A549 (cell line): ENCODE data around the gene MS4A1. TPM values are rescaled to one million over a fixed set of nuclear protein-coding genes. Genes with fewer than 3 reads are reported as not detected.

Source experiments
- ATAC-seq, 2 experiments: fragments of 200-7000 bp in 1 of 2; fragments of >200 bp in 1 of 2; cut with Nextera tagmentation in 1 of 2; cut with Tn5 transposase in 1 of 2; 3 replicates each; pipeline versions ENCODE4 v1.8.0 to v1.9.1; 2018 to 2020; ENCODE audit warnings: mild to moderate bottlenecking in 1 of 2, moderate library complexity in 1 of 2
- CTCF ChIA-PET: fragments of 300-600 bp; sonication (Branson Sonifier 250); formaldehyde crosslinking; extraction: SDS; loops from one replicate; lab custom pipeline; 2021; ENCODE audit warnings: antibody characterized with exemption, inconsistent platforms; lab: Yijun Ruan, JAX
- POLR2A ChIA-PET: fragments of 350-600 bp; formaldehyde crosslinking; extraction: SDS; loops from one replicate; lab custom pipeline; 2021; ENCODE audit warnings: antibody characterized with exemption, inconsistent platforms; lab: Yijun Ruan, JAX
- DNase-seq, 2 experiments: peaks; one replicate each; pipeline versions ENCODE4 v3.0.0 to v3.0.0-alpha.2; 2011 to 2016; ENCODE audit warnings: low read depth in 1 of 2, low spot score in 1 of 2
- FAIRE-seq: peaks from 2 replicates; lab custom pipeline; 2011; peaks lifted over from hg19 to GRCh38; lab: Jason Lieb, UNC
- H3K27ac ChIP-seq, 2 experiments: fragments of >200 bp; sonication (Bioruptor Twin); formaldehyde crosslinking; 3 replicates each; pipeline ENCODE4 v1.5.1; 2016 to 2017
- H3K4me1 ChIP-seq: fragments of >200 bp; sonication (Bioruptor Twin); formaldehyde crosslinking; 3 replicates; pipeline ENCODE4 v1.6.1; 2016
- H3K4me2 ChIP-seq: fragments of >200 bp; sonication (Bioruptor Twin); formaldehyde crosslinking; 3 replicates; pipeline ENCODE4 v1.6.1; 2016
- H3K4me3 ChIP-seq: fragments of >200 bp; sonication (Bioruptor Twin); formaldehyde crosslinking; 3 replicates; pipeline ENCODE4 v1.5.1; 2016
- H3K9me3 ChIP-seq: fragments of >200 bp; sonication (Bioruptor Twin); formaldehyde crosslinking; 3 replicates; pipeline ENCODE4 v1.6.1; 2016
- ATOH8 ChIP-seq: fragments of 250-450 bp; sonication (Bioruptor Pico); IDR thresholded peaks from 2 replicates; pipeline ENCODE4 v1.5.0; 2020; ENCODE audit warnings: low read depth, mild to moderate bottlenecking, moderate library complexity
- BHLHE40 ChIP-seq: IDR thresholded peaks from 2 replicates; pipeline ENCODE4 v1.6.1; 2012; ENCODE audit warnings: low read depth, low read length, inconsistent platforms
- CHD4 ChIP-seq: fragments of 200-600 bp; sonication (generic); IDR thresholded peaks from 2 replicates; pipeline ENCODE4 v1.6.1; 2016; ENCODE audit warnings: antibody characterized with exemption, mild to moderate bottlenecking, borderline replicate concordance
- ELK1 ChIP-seq: fragments of 150-350 bp; IDR thresholded peaks from 2 replicates; pipeline ENCODE4 v1.6.1; 2014; ENCODE audit warnings: low read depth, mild to moderate bottlenecking, low read length
- EP300 ChIP-seq, 2 experiments: fragments of >200 bp; sonication (Bioruptor Twin); formaldehyde crosslinking; IDR thresholded peaks; 2 replicates in 1 of 2; 3 replicates in 1 of 2; pipeline ENCODE4 v1.6.1; 2016 to 2017
- GATA3 ChIP-seq: IDR thresholded peaks from 2 replicates; pipeline ENCODE4 v1.6.1; 2012; ENCODE audit warnings: borderline replicate concordance
- HDAC2 ChIP-seq: fragments of 200-600 bp; sonication (generic); IDR thresholded peaks from 2 replicates; pipeline ENCODE4 v1.6.1; 2016
- HEYL ChIP-seq: fragments of 250-450 bp; sonication (Bioruptor Pico); IDR thresholded peaks from 2 replicates; pipeline ENCODE4 v1.8.0; 2021; ENCODE audit warnings: mild to moderate bottlenecking, moderate library complexity
- HOXB13 ChIP-seq: fragments of 250-450 bp; sonication (Bioruptor Pico); IDR thresholded peaks from 2 replicates; pipeline ENCODE4 v1.5.0; 2020; ENCODE audit warnings: low read depth, mild to moderate bottlenecking, moderate library complexity
- HOXB5 ChIP-seq: fragments of 250-450 bp; sonication (Bioruptor Pico); IDR thresholded peaks from 2 replicates; pipeline ENCODE4 v1.5.0; 2020; ENCODE audit warnings: mild to moderate bottlenecking, moderate library complexity
- JUN ChIP-seq, 2 experiments: fragments of >200 bp; sonication (Bioruptor Twin); formaldehyde crosslinking; IDR thresholded peaks; 2 replicates in 1 of 2; 3 replicates in 1 of 2; pipeline ENCODE4 v1.6.1; 2016 to 2017
- JUNB ChIP-seq: fragments of >200 bp; sonication (Bioruptor Twin); formaldehyde crosslinking; IDR thresholded peaks from 2 replicates; pipeline ENCODE4 v1.6.1; 2016
- KDM5A ChIP-seq: fragments of 200-600 bp; sonication (generic); IDR thresholded peaks from 2 replicates; pipeline ENCODE4 v1.6.1; 2016; ENCODE audit warnings: antibody characterized with exemption, mild to moderate bottlenecking
- MAFK ChIP-seq: fragments of 450-650 bp; IDR thresholded peaks from 2 replicates; pipeline ENCODE4 v1.6.1; 2014; ENCODE audit not compliant: partially characterized antibody
- MYC ChIP-seq: IDR thresholded peaks from 2 replicates; pipeline ENCODE4 v1.6.1; 2012; ENCODE audit warnings: mild to moderate bottlenecking, inconsistent platforms, low read length, improper control_type of control experiment, borderline replicate concordance
- NR3C1 ChIP-seq: fragments of >200 bp; sonication (Bioruptor Twin); formaldehyde crosslinking; IDR thresholded peaks from 3 replicates; pipeline ENCODE4 v1.6.1; 2017
- RARB ChIP-seq: fragments of 250-450 bp; sonication (Bioruptor Pico); IDR thresholded peaks from 2 replicates; pipeline ENCODE4 v1.8.0; 2021; ENCODE audit warnings: mild to moderate bottlenecking, moderate library complexity
- RFX5 ChIP-seq: fragments of 450-650 bp; IDR thresholded peaks from 2 replicates; pipeline ENCODE4 v1.7.1; 2014; ENCODE audit warnings: antibody characterized with exemption, mild to moderate bottlenecking, moderate library complexity
- RNF2 ChIP-seq: fragments of 200-600 bp; sonication (generic); IDR thresholded peaks from 2 replicates; pipeline ENCODE4 v1.6.1; 2016; ENCODE audit warnings: low read depth, mild to moderate bottlenecking, antibody characterized with exemption, moderate library complexity, borderline replicate concordance
- SREBF2 ChIP-seq: fragments of 450-650 bp; IDR thresholded peaks from 2 replicates; pipeline ENCODE4 v1.6.1; 2014; ENCODE audit warnings: mild to moderate bottlenecking, moderate library complexity
- TP53 ChIP-seq: fragments of 250-450 bp; sonication (Bioruptor Pico); IDR thresholded peaks from 2 replicates; pipeline ENCODE4 v1.5.0; 2021; ENCODE audit warnings: mild to moderate bottlenecking, moderate library complexity
- ZC3H11A ChIP-seq: fragments of 450-650 bp; IDR thresholded peaks from 2 replicates; pipeline ENCODE4 v1.6.1; 2014; ENCODE audit warnings: antibody characterized with exemption, mild to moderate bottlenecking
- ZNF302 ChIP-seq: fragments of 250-450 bp; sonication (Bioruptor Pico); IDR thresholded peaks from 2 replicates; pipeline ENCODE4 v1.9.0; 2021; ENCODE audit warnings: inconsistent platforms, mild to moderate bottlenecking, moderate library complexity
- ZSCAN20 ChIP-seq: fragments of 250-450 bp; sonication (Bioruptor Pico); IDR thresholded peaks from 2 replicates; pipeline ENCODE4 v1.8.0; 2022; ENCODE audit warnings: mild to moderate bottlenecking, moderate library complexity
- WGBS: methylation state at CpG from one replicate; pipeline ENCODE4 v1.1.6; 2017; ENCODE audit errors: missing lambda C conversion rate; 5-methylcytosine and 5-hydroxymethylcytosine counted together
- polyA plus RNA-seq, 4 experiments: library from polyadenylated mRNA; depleted of rRNA in 3 of 4; stranded (reverse); fragments of >200 nt; fragmentation: RNase III in 1 of 4; extraction: RNeasy Plus Mini Kit Qiagen cat#74134 plus additional on column Dnase treatment in 1 of 4; gene quantifications; 2 replicates in 3 of 4; 3 replicates in 1 of 4; pipeline ENCODE4 v1.2.3, GENCODE V29; 2011 to 2017
- TF ChIP-seq, protein P1 (sequence below): fragments of >200 bp; sonication (Bioruptor Twin); formaldehyde crosslinking; IDR thresholded peaks from 3 replicates; pipeline ENCODE4 v1.5.1; 2016
- TF ChIP-seq, protein P2 (sequence below): IDR thresholded peaks from 2 replicates; pipeline ENCODE4 v1.6.1; 2012; ENCODE audit warnings: low read depth, borderline replicate concordance
- TF ChIP-seq, protein P3 (sequence below): fragments of 200-600 bp; sonication (generic); IDR thresholded peaks from 2 replicates; pipeline ENCODE4 v1.6.1; 2016; ENCODE audit warnings: antibody characterized with exemption, mild to moderate bottlenecking, moderate library complexity
- TF ChIP-seq, protein P4 (sequence below): IDR thresholded peaks from 2 replicates; pipeline ENCODE4 v1.6.1; 2012

Gene MS4A1
- polyA plus RNA-seq, 2 of the 4 experiments (the other 2 are of a cell fraction), result not detected

GRCh38 chr11:60457576-60457975, 1.9 kb downstream of the MS4A1 start:
- TF ChIP-seq MYC (no peak), MAFK (no peak), HOXB13 (no peak), EP300 (IDR thresholded peaks at IDR 0.05) (no peak)
- TF ChIP-seq, protein P1, sequence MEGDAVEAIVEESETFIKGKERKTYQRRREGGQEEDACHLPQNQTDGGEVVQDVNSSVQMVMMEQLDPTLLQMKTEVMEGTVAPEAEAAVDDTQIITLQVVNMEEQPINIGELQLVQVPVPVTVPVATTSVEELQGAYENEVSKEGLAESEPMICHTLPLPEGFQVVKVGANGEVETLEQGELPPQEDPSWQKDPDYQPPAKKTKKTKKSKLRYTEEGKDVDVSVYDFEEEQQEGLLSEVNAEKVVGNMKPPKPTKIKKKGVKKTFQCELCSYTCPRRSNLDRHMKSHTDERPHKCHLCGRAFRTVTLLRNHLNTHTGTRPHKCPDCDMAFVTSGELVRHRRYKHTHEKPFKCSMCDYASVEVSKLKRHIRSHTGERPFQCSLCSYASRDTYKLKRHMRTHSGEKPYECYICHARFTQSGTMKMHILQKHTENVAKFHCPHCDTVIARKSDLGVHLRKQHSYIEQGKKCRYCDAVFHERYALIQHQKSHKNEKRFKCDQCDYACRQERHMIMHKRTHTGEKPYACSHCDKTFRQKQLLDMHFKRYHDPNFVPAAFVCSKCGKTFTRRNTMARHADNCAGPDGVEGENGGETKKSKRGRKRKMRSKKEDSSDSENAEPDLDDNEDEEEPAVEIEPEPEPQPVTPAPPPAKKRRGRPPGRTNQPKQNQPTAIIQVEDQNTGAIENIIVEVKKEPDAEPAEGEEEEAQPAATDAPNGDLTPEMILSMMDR, result no peak
- ChIA-PET CTCF (interaction anchor here (0.8 to 1.3 kb wide), 2 partner anchors 9 to 264 kb away, joined by 3 to 4 read pairs; no protein-coding TSS in a partner anchor), POLR2A (no interaction called here)
- ATAC-seq (no peak), DNase-seq (no peak), FAIRE-seq (no peak)
- Histone ChIP-seq H3K9me3 (no peaks in the 10 kb centered on the region), H3K4me1 (no peaks in the 10 kb centered on the region), H3K4me3 (no peak overlapping the region), H3K27ac (no peak overlapping the region), H3K4me2 (no peak overlapping the region)
- WGBS, result 15% methylated on average over 3 of the region's 3 CpGs

- no peak overlapping the region for H3K27ac ChIP-seq
- no peaks in the 10 kb centered on the region for H3K9me3 ChIP-seq
- H3K4me1 ChIP-seq, result no peaks in the 10 kb centered on the region
- ATAC-seq (no peak), DNase-seq (no peak), FAIRE-seq (no peak)
- H3K4me2 ChIP-seq, result no peak overlapping the region
- ChIA-PET POLR2A (no interaction called here), CTCF (no interaction called here)
- no peak for TF ChIP-seq CHD4
- no peak for TF ChIP-seq HEYL (CRISPR knock-in tag)
- TF ChIP-seq JUNB, result no peak
- TF ChIP-seq, protein P2, sequence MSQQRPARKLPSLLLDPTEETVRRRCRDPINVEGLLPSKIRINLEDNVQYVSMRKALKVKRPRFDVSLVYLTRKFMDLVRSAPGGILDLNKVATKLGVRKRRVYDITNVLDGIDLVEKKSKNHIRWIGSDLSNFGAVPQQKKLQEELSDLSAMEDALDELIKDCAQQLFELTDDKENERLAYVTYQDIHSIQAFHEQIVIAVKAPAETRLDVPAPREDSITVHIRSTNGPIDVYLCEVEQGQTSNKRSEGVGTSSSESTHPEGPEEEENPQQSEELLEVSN, result no peak
- TF ChIP-seq EP300 (IDR thresholded peaks at IDR 0.05), result no peak
- TF ChIP-seq RARB, result no peak
- TF ChIP-seq, protein P3, sequence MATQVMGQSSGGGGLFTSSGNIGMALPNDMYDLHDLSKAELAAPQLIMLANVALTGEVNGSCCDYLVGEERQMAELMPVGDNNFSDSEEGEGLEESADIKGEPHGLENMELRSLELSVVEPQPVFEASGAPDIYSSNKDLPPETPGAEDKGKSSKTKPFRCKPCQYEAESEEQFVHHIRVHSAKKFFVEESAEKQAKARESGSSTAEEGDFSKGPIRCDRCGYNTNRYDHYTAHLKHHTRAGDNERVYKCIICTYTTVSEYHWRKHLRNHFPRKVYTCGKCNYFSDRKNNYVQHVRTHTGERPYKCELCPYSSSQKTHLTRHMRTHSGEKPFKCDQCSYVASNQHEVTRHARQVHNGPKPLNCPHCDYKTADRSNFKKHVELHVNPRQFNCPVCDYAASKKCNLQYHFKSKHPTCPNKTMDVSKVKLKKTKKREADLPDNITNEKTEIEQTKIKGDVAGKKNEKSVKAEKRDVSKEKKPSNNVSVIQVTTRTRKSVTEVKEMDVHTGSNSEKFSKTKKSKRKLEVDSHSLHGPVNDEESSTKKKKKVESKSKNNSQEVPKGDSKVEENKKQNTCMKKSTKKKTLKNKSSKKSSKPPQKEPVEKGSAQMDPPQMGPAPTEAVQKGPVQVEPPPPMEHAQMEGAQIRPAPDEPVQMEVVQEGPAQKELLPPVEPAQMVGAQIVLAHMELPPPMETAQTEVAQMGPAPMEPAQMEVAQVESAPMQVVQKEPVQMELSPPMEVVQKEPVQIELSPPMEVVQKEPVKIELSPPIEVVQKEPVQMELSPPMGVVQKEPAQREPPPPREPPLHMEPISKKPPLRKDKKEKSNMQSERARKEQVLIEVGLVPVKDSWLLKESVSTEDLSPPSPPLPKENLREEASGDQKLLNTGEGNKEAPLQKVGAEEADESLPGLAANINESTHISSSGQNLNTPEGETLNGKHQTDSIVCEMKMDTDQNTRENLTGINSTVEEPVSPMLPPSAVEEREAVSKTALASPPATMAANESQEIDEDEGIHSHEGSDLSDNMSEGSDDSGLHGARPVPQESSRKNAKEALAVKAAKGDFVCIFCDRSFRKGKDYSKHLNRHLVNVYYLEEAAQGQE, result no peak
- no peak for TF ChIP-seq HOXB5
- TF ChIP-seq TP53 (CRISPR knock-in tag), result no peak
- TF ChIP-seq NR3C1, result no peak
- TF ChIP-seq ATOH8, result no peak
- TF ChIP-seq MAFK, result no peak
- 93% methylated on average over 1 of the region's 1 CpG for WGBS
- no peak overlapping the region for H3K4me3 ChIP-seq
Observed at GRCh38 chr11:60459345-60459744, 3.7 kb downstream of the MS4A1 start.

DNA sequence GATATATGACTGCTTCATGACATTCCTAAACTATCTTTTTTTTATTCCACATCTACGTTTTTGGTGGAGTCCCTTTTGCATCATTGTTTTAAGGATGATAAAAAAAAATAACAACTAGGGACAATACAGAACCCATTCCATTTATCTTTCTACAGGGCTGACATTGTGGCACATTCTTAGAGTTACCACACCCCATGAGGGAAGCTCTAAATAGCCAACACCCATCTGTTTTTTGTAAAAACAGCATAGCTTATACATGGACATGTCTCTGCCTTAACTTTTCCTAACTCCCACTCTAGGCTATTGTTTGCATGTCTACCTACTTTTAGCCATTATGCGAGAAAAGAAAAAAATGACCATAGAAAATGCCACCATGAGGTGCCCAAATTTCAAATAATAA, 13.2 kb downstream of the MS4A1 start:
- CTCF ChIA-PET, result no interaction called here
- WGBS, result 18% methylated on average over 2 of the region's 2 CpGs
- TF ChIP-seq, protein P4, sequence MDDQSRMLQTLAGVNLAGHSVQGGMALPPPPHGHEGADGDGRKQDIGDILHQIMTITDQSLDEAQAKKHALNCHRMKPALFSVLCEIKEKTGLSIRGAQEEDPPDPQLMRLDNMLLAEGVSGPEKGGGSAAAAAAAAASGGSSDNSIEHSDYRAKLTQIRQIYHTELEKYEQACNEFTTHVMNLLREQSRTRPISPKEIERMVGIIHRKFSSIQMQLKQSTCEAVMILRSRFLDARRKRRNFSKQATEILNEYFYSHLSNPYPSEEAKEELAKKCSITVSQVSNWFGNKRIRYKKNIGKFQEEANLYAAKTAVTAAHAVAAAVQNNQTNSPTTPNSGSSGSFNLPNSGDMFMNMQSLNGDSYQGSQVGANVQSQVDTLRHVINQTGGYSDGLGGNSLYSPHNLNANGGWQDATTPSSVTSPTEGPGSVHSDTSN, result no peak
- TF ChIP-seq HDAC2 (no peak), ZC3H11A (no peak), GATA3 (no peak), RNF2 (no peak), ZNF302 (CRISPR knock-in tag) (no peak), RFX5 (no peak), JUN (IDR thresholded peaks at IDR 0.05) (no peak), ZSCAN20 (CRISPR knock-in tag) (no peak), CHD4 (no peak), SREBF2 (no peak), HEYL (CRISPR knock-in tag) (no peak), BHLHE40 (no peak), ELK1 (no peak), KDM5A (no peak)

More for the DNA sequence above, 13.2 kb downstream of the MS4A1 start:
- Histone ChIP-seq H3K27ac (no peak overlapping the region), H3K4me2 (no peak overlapping the region), H3K4me3 (no peak overlapping the region), H3K4me1 (no peaks in the 10 kb centered on the region), H3K9me3 (no peaks in the 10 kb centered on the region)
- ATAC-seq (no peak), FAIRE-seq (no peak), DNase-seq (no peak)
- POLR2A ChIA-PET, result no interaction called here
